ENCODE data around the gene DSTN.

- TF ChIP-seq CTCF (IDR thresholded peaks at IDR 0.05) (peak in 2 of 3 donors; percentile 75 to 90), POLR2A (IDR thresholded peaks at IDR 0.05) (no peak), EP300 (IDR thresholded peaks at IDR 0.05) (no peak)
These were observed 47.5 kb downstream of the DSTN start for GRCh38 chr20:17617212-17617867.
